Cardiac fibroblast (primary cell): ENCODE data around the gene VGLL3.
"Not testable (repeated sequence)": the region's sequence is repeated elsewhere in the genome, so short reads cannot be mapped to it uniquely, and the experiment has no call there.

Experiments
- DNase-seq, 2 donors: peaks; one replicate each; pipeline versions ENCODE4 v3.0.0 to v3.0.0-alpha.2; 2010; ENCODE audit warnings: low read depth in 2 of 2
- H3K4me3 ChIP-seq, 2 donors: replicated peaks in 1 of 2; 1 replicate in 1 of 2; 2 replicates in 1 of 2; pipeline ENCODE4 v1.5.1; 2011; ENCODE audit warnings: low read depth in 2 of 2, low read length in 2 of 2, mild to moderate bottlenecking in 2 of 2, moderate library complexity in 1 of 2
- CTCF ChIP-seq: IDR thresholded peaks from one replicate; pipeline ENCODE4 v1.5.1; 2011; ENCODE audit warnings: low read depth, mild to moderate bottlenecking, low read length, inconsistent platforms

VGLL3 gene

GRCh38 chr3:86990734-86991481 is at the start of gene VGLL3:
VGLL3 (minus strand) TSS chr3:86991149; CDS start chr3:86990743, 406 bp downstream.
- H3K4me3 ChIP-seq, result peak within 1 kb of the TSS; percentile 84 to 94
- peak; percentile 88 to 93 for DNase-seq
- peak; percentile 31 for TF ChIP-seq CTCF

GRCh38 chr3:87037652-87038051 is 46.7 kb upstream of the VGLL3 start:
- TF ChIP-seq CTCF, result no peak
- no peak overlapping the region for H3K4me3 ChIP-seq
- DNase-seq, result no peak

- no peak for DNase-seq
- no peak for TF ChIP-seq CTCF
- H3K4me3 ChIP-seq, result no peak overlapping the region
Measured at GRCh38 chr3:87036671-87037070, 45.7 kb upstream of the VGLL3 start.

GRCh38 chr3:87035339-87035738 is 44.4 kb upstream of the VGLL3 start:
- no peak for DNase-seq
- TF ChIP-seq CTCF, result no peak
- H3K4me3 ChIP-seq, result no peak overlapping the region

- H3K4me3 ChIP-seq, result no peak overlapping the region
- peak in 1 of 2 donors; percentile 12 for DNase-seq
- TF ChIP-seq CTCF, result no peak
Measured at GRCh38 chr3:87033205-87033604, 42.3 kb upstream of the VGLL3 start.

- no peak overlapping the region for H3K4me3 ChIP-seq
- TF ChIP-seq CTCF, result no peak
- no peak for DNase-seq
Measured at GRCh38 chr3:87025661-87026645, 35.0 kb upstream of the VGLL3 start.

GRCh38 chr3:87017370-87017769 is 26.4 kb upstream of the VGLL3 start:
- not testable (repeated sequence) for H3K4me3 ChIP-seq, DNase-seq
